GM23338 (cell line): Measurements from ENCODE around the gene DNAJA3. TPM values are rescaled to one million over a fixed set of nuclear protein-coding genes. Genes with fewer than 3 reads are reported as not detected.

Experiments
- ATAC-seq: fragments of 200-7000 bp; cut with Tn5 transposase; 3 replicates; pipeline ENCODE4 v1.9.1; 2020
- DNase-seq: peaks from one replicate; pipeline ENCODE4 v3.0.0-alpha.2; 2015; ENCODE audit warnings: low spot score
- H2AFZ ChIP-seq: fragments of 200-600 bp; sonication (generic); 2 replicates; pipeline ENCODE4 v1.8.0; 2016; ENCODE audit warnings: antibody characterized with exemption, mild to moderate bottlenecking, moderate library complexity
- H3F3A ChIP-seq: fragments of 200-600 bp; sonication (generic); replicated peaks from 2 replicates; pipeline ENCODE4 v1.8.0; 2017; ENCODE audit warnings: antibody characterized with exemption, mixed run types, low read depth
- H3K27ac ChIP-seq: fragments of 200-600 bp; sonication (generic); 2 replicates; pipeline ENCODE4 v1.6.1; 2016; ENCODE audit warnings: low read depth
- H3K27me3 ChIP-seq: fragments of 200-600 bp; sonication (generic); 2 replicates; pipeline ENCODE4 v1.8.0; 2016; ENCODE audit warnings: mild to moderate bottlenecking, mixed run types, moderate library complexity; ENCODE audit not compliant: insufficient read depth
- H3K36me3 ChIP-seq: fragments of 200-600 bp; sonication (generic); 2 replicates; pipeline ENCODE4 v1.8.0; 2016; ENCODE audit warnings: mild to moderate bottlenecking; ENCODE audit not compliant: insufficient read depth
- H3K4me1 ChIP-seq: fragments of 200-600 bp; sonication (generic); 2 replicates; pipeline ENCODE4 v1.8.0; 2016; ENCODE audit warnings: mild to moderate bottlenecking, moderate library complexity; ENCODE audit not compliant: insufficient read depth
- H3K4me2 ChIP-seq: fragments of 200-600 bp; sonication (generic); 2 replicates; pipeline ENCODE4 v1.7.1; 2017; ENCODE audit warnings: mixed run types
- H3K4me3 ChIP-seq: fragments of 200-600 bp; sonication (generic); 2 replicates; pipeline ENCODE4 v1.6.1; 2016; ENCODE audit warnings: mixed run types
- H3K79me2 ChIP-seq: fragments of 200-600 bp; sonication (generic); replicated peaks from 2 replicates; pipeline ENCODE4 v1.8.0; 2017; ENCODE audit warnings: mild to moderate bottlenecking; ENCODE audit not compliant: insufficient read depth
- H3K9me2 ChIP-seq: fragments of 200-600 bp; sonication (generic); 2 replicates; pipeline ENCODE4 v1.8.0; 2017; ENCODE audit not compliant: insufficient read depth
- H4K20me1 ChIP-seq: fragments of 200-600 bp; sonication (generic); replicated peaks from 2 replicates; pipeline ENCODE4 v1.8.0; 2017; ENCODE audit warnings: mild to moderate bottlenecking; ENCODE audit not compliant: insufficient read depth
- H3K27ac Mint-ChIP-seq: 2 replicates; pipeline ENCODE4 v1.8.0; 2020; ENCODE audit warnings: inconsistent platforms, mild to moderate bottlenecking, moderate library complexity, mixed read lengths
- H3K27me3 Mint-ChIP-seq: 3 replicates; pipeline ENCODE4 v1.8.0; 2022; ENCODE audit warnings: low read depth, mild to moderate bottlenecking, moderate library complexity, mixed read lengths, inconsistent platforms; ENCODE audit not compliant: insufficient read depth, poor library complexity
- H3K36me3 Mint-ChIP-seq: 3 replicates; pipeline ENCODE4 v1.8.0; 2021; ENCODE audit warnings: low read depth, mild to moderate bottlenecking, inconsistent platforms, moderate library complexity, mixed read lengths
- H3K4me1 Mint-ChIP-seq: 3 replicates; pipeline ENCODE4 v1.8.0; 2020; ENCODE audit warnings: mild to moderate bottlenecking, inconsistent platforms, mixed read lengths
- H3K4me3 Mint-ChIP-seq: 3 replicates; pipeline ENCODE4 v1.8.0; 2021; ENCODE audit warnings: moderate library complexity, mild to moderate bottlenecking, inconsistent platforms, mixed read lengths
- H3K9me3 Mint-ChIP-seq: 3 replicates; pipeline ENCODE4 v1.8.0; 2020; ENCODE audit warnings: moderate library complexity, mild to moderate bottlenecking, inconsistent platforms, mixed read lengths
- CREB1 ChIP-seq: fragments of 250-450 bp; sonication (Bioruptor Pico); IDR thresholded peaks from 2 replicates; pipeline ENCODE4 v1.5.0; 2020; ENCODE audit warnings: low read depth, mild to moderate bottlenecking, moderate library complexity
- CTCF ChIP-seq, 2 experiments: fragments of 200-600 bp in 1 of 2; sonication (generic) in 1 of 2; conservative IDR thresholded peaks; 2 replicates each; pipeline versions ENCODE4 v1.5.1 to v1.6.1; 2016 to 2017; ENCODE audit warnings: antibody characterized with exemption in 2 of 2, low read depth in 2 of 2, mild to moderate bottlenecking in 2 of 2, moderate library complexity in 1 of 2
- ETS1 ChIP-seq: IDR thresholded peaks from 2 replicates; pipeline ENCODE4 v1.6.1; 2016; ENCODE audit warnings: antibody characterized with exemption
- EZH2 ChIP-seq: fragments of 200-600 bp; sonication (generic); IDR thresholded peaks from one replicate; pipeline ENCODE4 v1.8.0; 2017; ENCODE audit warnings: antibody characterized with exemption, mild to moderate bottlenecking, low read depth; ENCODE audit not compliant: unreplicated experiment
- EZH2phosphoT487 ChIP-seq: fragments of 200-600 bp; sonication (generic); IDR thresholded peaks from one replicate; pipeline ENCODE4 v1.8.1; 2018; ENCODE audit warnings: antibody characterized with exemption; ENCODE audit not compliant: unreplicated experiment
- JUNB ChIP-seq: IDR thresholded peaks from one replicate; pipeline ENCODE4 v1.6.1; 2016; ENCODE audit warnings: antibody characterized with exemption; ENCODE audit not compliant: unreplicated experiment
- NANOG ChIP-seq: IDR thresholded peaks from 2 replicates; pipeline ENCODE4 v1.6.1; 2016; ENCODE audit warnings: antibody characterized with exemption, borderline replicate concordance
- POLR2AphosphoS5 ChIP-seq: IDR thresholded peaks from 2 replicates; pipeline ENCODE4 v1.6.1; 2016; ENCODE audit warnings: antibody characterized with exemption, low read depth
- REST ChIP-seq: IDR thresholded peaks from one replicate; pipeline ENCODE4 v1.6.1; 2018; ENCODE audit warnings: antibody characterized with exemption; ENCODE audit not compliant: unreplicated experiment
- STAT1 ChIP-seq: IDR thresholded peaks from one replicate; pipeline ENCODE4 v1.6.1; 2016; ENCODE audit warnings: antibody characterized with exemption; ENCODE audit not compliant: unreplicated experiment
- ZNF114 ChIP-seq: fragments of 250-450 bp; sonication (Bioruptor Pico); IDR thresholded peaks from 2 replicates; pipeline ENCODE4 v1.5.0; 2020; ENCODE audit warnings: mild to moderate bottlenecking, moderate library complexity
- ZNF331 ChIP-seq: fragments of 250-450 bp; sonication (Bioruptor Pico); IDR thresholded peaks from 2 replicates; pipeline ENCODE4 v1.5.0; 2020; ENCODE audit warnings: low read depth, mild to moderate bottlenecking, moderate library complexity
- ZNF462 ChIP-seq: fragments of 250-450 bp; sonication (Bioruptor Pico); IDR thresholded peaks from 2 replicates; pipeline ENCODE4 v1.5.0; 2020; ENCODE audit warnings: mild to moderate bottlenecking, moderate library complexity
- polyA plus RNA-seq: library from polyadenylated mRNA; unstranded; fragments of >200 nt; fragmentation: Nextera tagmentation; extraction: Ambion mirVana; gene quantifications from 2 replicates; pipeline ENCODE4 v1.2.1, GENCODE V29; 2016
- total RNA-seq: library from RNA; depleted of rRNA; stranded (reverse); fragments of >200 nt; shearing (Covaris generic); gene quantifications from 2 replicates; pipeline ENCODE4 v1.2.3, GENCODE V29; 2014

The DNAJA3 gene
- total and polyA plus RNA-seq, 2 experiments from 2014 or later, result 56.3 to 75.5 TPM

GRCh38 chr16:4433914-4434787, 8.5 kb downstream of the DNAJA3 start:
- no peak overlapping the region for H3K27ac ChIP-seq
- H3K27me3 ChIP-seq, result no peaks in the 10 kb centered on the region
- no peak overlapping the region for H3K4me2 ChIP-seq
- peaks cover 49% of the 10 kb centered on the region for H3K36me3 Mint-ChIP-seq
- no peak overlapping the region for H3K4me3 ChIP-seq
- DNase-seq (no peak), ATAC-seq (no peak)
- peak overlapping the region; percentile 72 for H3K27ac Mint-ChIP-seq
- peaks cover 18% of the 10 kb centered on the region for H4K20me1 ChIP-seq
- TF ChIP-seq JUNB (no peak), CTCF (conservative IDR thresholded peaks at IDR 0.05; ENCODE audit: low read depth in 2 of 2) (no peak), NANOG (no peak), ZNF331 (CRISPR knock-in tag) (no peak), EZH2phosphoT487 (no peak), REST (no peak), STAT1 (no peak), ZNF114 (CRISPR knock-in tag) (no peak), CREB1 (no peak), ETS1 (no peak), ZNF462 (no peak), EZH2 (no peak), POLR2AphosphoS5 (no peak)
- no peaks in the 10 kb centered on the region for H3K9me3 Mint-ChIP-seq
- no peak overlapping the region for H3K4me3 Mint-ChIP-seq
- peaks cover 1% of the 10 kb centered on the region for H3K27me3 Mint-ChIP-seq
- H3K4me1 ChIP-seq, result no peaks in the 10 kb centered on the region
- H3K9me2 ChIP-seq, result no peaks in the 10 kb centered on the region
- H3K36me3 ChIP-seq, result peaks cover 45% of the 10 kb centered on the region
- H3K79me2 ChIP-seq, result peaks cover 14% of the 10 kb centered on the region
- H2AFZ ChIP-seq, result no peak overlapping the region
- H3K4me1 Mint-ChIP-seq, result no peaks in the 10 kb centered on the region
- H3F3A ChIP-seq, result no peaks in the 10 kb centered on the region
